Fibroblast of skin of right biceps (primary cell): ENCODE data around the gene ITGA1.

ENCODE experiments used
- DNase-seq: peaks from one replicate; pipeline ENCODE4 v3.0.0-alpha.2; 2013

ITGA1 gene

DNA sequence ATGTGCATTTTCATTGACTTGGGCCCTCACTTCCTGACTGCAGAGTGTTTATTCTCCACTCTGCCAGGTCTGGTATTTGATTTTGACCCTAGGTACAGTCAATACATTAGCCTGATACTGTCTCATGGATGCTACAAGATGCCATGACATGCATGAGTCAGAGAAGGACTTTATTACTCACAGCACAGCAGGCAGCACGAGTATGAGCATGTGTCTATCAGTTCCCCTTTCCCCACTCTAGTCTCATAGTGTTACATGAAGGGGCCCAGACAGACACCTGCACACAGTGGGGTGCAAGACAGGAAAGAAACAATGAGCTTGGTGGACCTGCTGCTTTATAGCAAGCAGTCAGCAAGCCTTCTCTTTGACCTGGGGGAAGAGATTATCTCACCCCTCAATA lies 221.0 kb downstream of the ITGA1 start:
- DNase-seq = peak; percentile 75
